Activated naive CD4-positive, alpha-beta T cell treated with anti-CD3 and anti-CD28 coated beads for 36 hours (primary cell): Measurements from ENCODE around the gene LAMA3. TPM values are rescaled to one million over a fixed set of nuclear protein-coding genes. Genes with fewer than 3 reads are reported as not detected.

Experiments used
- CTCF ChIA-PET: fragments of 350-600 bp; sonication (Branson Sonifier 250); formaldehyde crosslinking; loops from one replicate; lab custom pipeline; 2021; ENCODE audit warnings: antibody characterized with exemption; lab: Charles Lee
- DNase-seq: peaks from one replicate; pipeline ENCODE4 v3.0.0-alpha.2; 2020
- H3K27ac Mint-ChIP-seq: one replicate; pipeline ENCODE4 v1.8.0; 2021; ENCODE audit warnings: mild to moderate bottlenecking, mixed read lengths
- H3K27me3 Mint-ChIP-seq: one replicate; pipeline ENCODE4 v1.8.0; 2021; ENCODE audit warnings: low read depth, mixed read lengths
- H3K36me3 Mint-ChIP-seq: one replicate; pipeline ENCODE4 v1.8.0; 2021; ENCODE audit warnings: low read depth, mixed read lengths
- H3K4me1 Mint-ChIP-seq: one replicate; pipeline ENCODE4 v1.8.0; 2021; ENCODE audit warnings: low read depth, mixed read lengths
- H3K4me3 Mint-ChIP-seq: one replicate; pipeline ENCODE4 v1.8.0; 2021; ENCODE audit warnings: mild to moderate bottlenecking, moderate library complexity, mixed read lengths
- H3K9me3 Mint-ChIP-seq: one replicate; pipeline ENCODE4 v1.8.0; 2021; ENCODE audit warnings: mixed read lengths
- intact Hi-C: fragments of 100-400 bp; cut with micrococcal nuclease; formaldehyde crosslinking; loops from one replicate; pipeline ENCODE4 v1.15.1; 2023
- total RNA-seq, 2 experiments: library from RNA; stranded (reverse); gene quantifications; one replicate each; pipeline ENCODE4 v1.2.3, GENCODE V29; 2021

LAMA3 gene
- total RNA-seq, 2 experiments from 2014 or later = 0.05 to 0.10 TPM

GRCh38 chr18:23835506-23835905 lies 146.3 kb downstream of the LAMA3 start:
- CTCF ChIA-PET = interaction anchor here (1.0 kb wide), 1 partner anchor 83 kb away, joined by 3 read pairs; no protein-coding TSS in a partner anchor
- no peaks in the 10 kb centered on the region for H3K36me3 Mint-ChIP-seq
- no peaks in the 10 kb centered on the region for H3K9me3 Mint-ChIP-seq
- intact Hi-C loops = no loop called here
- H3K4me3 Mint-ChIP-seq = no peak overlapping the region
- DNase-seq = no peak
- H3K27me3 Mint-ChIP-seq = no peaks in the 10 kb centered on the region
- H3K27ac Mint-ChIP-seq = no peak overlapping the region
- H3K4me1 Mint-ChIP-seq = peaks cover 9% of the 10 kb centered on the region

- Mint-ChIP-seq H3K4me3 (no peak overlapping the region), H3K36me3 (no peaks in the 10 kb centered on the region), H3K9me3 (no peaks in the 10 kb centered on the region), H3K4me1 (peaks cover 9% of the 10 kb centered on the region), H3K27me3 (no peaks in the 10 kb centered on the region), H3K27ac (no peak overlapping the region)
- CTCF ChIA-PET = interaction anchor here (1.0 to 2.1 kb wide), 4 partner anchors 8 to 281 kb away, joined by 3 to 13 read pairs (median 5); no protein-coding TSS in a partner anchor
- DNase-seq = peak; percentile 22
- intact Hi-C loops = no loop called here
Measured at GRCh38 chr18:23837591-23837990, 148.3 kb downstream of the LAMA3 start.

GRCh38 chr18:23838233-23838632 lies 149.0 kb downstream of the LAMA3 start:
- H3K9me3 Mint-ChIP-seq = no peaks in the 10 kb centered on the region
- CTCF ChIA-PET = interaction anchor here (0.6 to 2.1 kb wide), 8 partner anchors 8 to 433 kb away, joined by 3 to 13 read pairs (median 3); no protein-coding TSS in a partner anchor
- intact Hi-C loops = loop anchor here (1.0 kb wide), 1 partner anchor 10 kb away; no protein-coding TSS in a partner anchor
- H3K4me3 Mint-ChIP-seq = no peak overlapping the region
- DNase-seq = no peak
- H3K27me3 Mint-ChIP-seq = no peaks in the 10 kb centered on the region
- peaks cover 9% of the 10 kb centered on the region for H3K4me1 Mint-ChIP-seq
- no peak overlapping the region for H3K27ac Mint-ChIP-seq
- H3K36me3 Mint-ChIP-seq = no peaks in the 10 kb centered on the region

- H3K9me3 Mint-ChIP-seq = no peaks in the 10 kb centered on the region
- H3K27me3 Mint-ChIP-seq = no peaks in the 10 kb centered on the region
- CTCF ChIA-PET = interaction anchor here (0.8 to 1.8 kb wide), 4 partner anchors 9 to 277 kb away, joined by 3 to 7 read pairs (median 3); no protein-coding TSS in a partner anchor
- H3K27ac Mint-ChIP-seq = no peak overlapping the region
- intact Hi-C loops = loop anchor here (1.0 kb wide), 1 partner anchor 11 kb away; no protein-coding TSS in a partner anchor
- DNase-seq = peak; percentile 39
- peaks cover 9% of the 10 kb centered on the region for H3K4me1 Mint-ChIP-seq
- no peak overlapping the region for H3K4me3 Mint-ChIP-seq
- H3K36me3 Mint-ChIP-seq = no peaks in the 10 kb centered on the region
Measured at GRCh38 chr18:23838801-23839366, 149.6 kb downstream of the LAMA3 start.

GRCh38 chr18:23842305-23842704 lies 153.1 kb downstream of the LAMA3 start:
- no peak for DNase-seq
- Mint-ChIP-seq H3K4me1 (peaks cover 9% of the 10 kb centered on the region), H3K27me3 (no peaks in the 10 kb centered on the region), H3K27ac (no peak overlapping the region), H3K9me3 (no peaks in the 10 kb centered on the region), H3K4me3 (no peak overlapping the region), H3K36me3 (no peaks in the 10 kb centered on the region)
- intact Hi-C loops = no loop called here
- CTCF ChIA-PET = no interaction called here

- intact Hi-C loops = no loop called here
- Mint-ChIP-seq H3K36me3 (no peaks in the 10 kb centered on the region), H3K9me3 (no peaks in the 10 kb centered on the region), H3K4me1 (no peaks in the 10 kb centered on the region), H3K27ac (no peak overlapping the region), H3K4me3 (no peak overlapping the region), H3K27me3 (no peaks in the 10 kb centered on the region)
- DNase-seq = no peak
- CTCF ChIA-PET = interaction anchor here (0.5 to 1.0 kb wide), 2 partner anchors 73 to 205 kb away, joined by 3 read pairs; no protein-coding TSS in a partner anchor
Measured at GRCh38 chr18:23844991-23845680, 155.9 kb downstream of the LAMA3 start.

- Mint-ChIP-seq H3K4me3 (no peak overlapping the region), H3K36me3 (no peaks in the 10 kb centered on the region), H3K27ac (no peak overlapping the region), H3K4me1 (no peaks in the 10 kb centered on the region), H3K9me3 (no peaks in the 10 kb centered on the region), H3K27me3 (no peaks in the 10 kb centered on the region)
- DNase-seq = no peak
- CTCF ChIA-PET = interaction anchor here (1.0 kb wide), 1 partner anchor 72 kb away, joined by 3 read pairs; no protein-coding TSS in a partner anchor
- intact Hi-C loops = no loop called here
Measured at GRCh38 chr18:23845988-23846630, 156.9 kb downstream of the LAMA3 start.

GRCh38 chr18:23847321-23847986 lies 158.2 kb downstream of the LAMA3 start:
- Mint-ChIP-seq H3K4me3 (no peak overlapping the region), H3K27ac (no peak overlapping the region)

GRCh38 chr18:23849141-23849540 lies 159.9 kb downstream of the LAMA3 start:
- CTCF ChIA-PET = interaction anchor here (1.3 kb wide), 1 partner anchor 9 kb away, joined by 3 read pairs; no protein-coding TSS in a partner anchor
- intact Hi-C loops = no loop called here
- Mint-ChIP-seq H3K9me3 (no peaks in the 10 kb centered on the region), H3K4me3 (no peak overlapping the region), H3K36me3 (no peaks in the 10 kb centered on the region), H3K27me3 (no peaks in the 10 kb centered on the region), H3K27ac (no peak overlapping the region), H3K4me1 (peaks cover 7% of the 10 kb centered on the region)
- DNase-seq = no peak

More at GRCh38 chr18:23847321-23847986, 158.2 kb downstream of the LAMA3 start:
- Mint-ChIP-seq H3K4me1 (peaks cover 2% of the 10 kb centered on the region), H3K9me3 (no peaks in the 10 kb centered on the region), H3K36me3 (no peaks in the 10 kb centered on the region), H3K27me3 (no peaks in the 10 kb centered on the region)
- intact Hi-C loops = no loop called here
- CTCF ChIA-PET = no interaction called here
- no peak for DNase-seq

GRCh38 chr18:23850215-23850614 lies 161.0 kb downstream of the LAMA3 start:
- no peak overlapping the region for H3K27ac Mint-ChIP-seq
- H3K9me3 Mint-ChIP-seq = no peaks in the 10 kb centered on the region
- no peak overlapping the region for H3K4me3 Mint-ChIP-seq
- H3K36me3 Mint-ChIP-seq = no peaks in the 10 kb centered on the region
- intact Hi-C loops = no loop called here
- CTCF ChIA-PET = interaction anchor here (0.6 to 1.3 kb wide), 2 partner anchors 10 kb away, joined by 3 read pairs; no protein-coding TSS in a partner anchor
- no peak for DNase-seq
- no peaks in the 10 kb centered on the region for H3K27me3 Mint-ChIP-seq
- H3K4me1 Mint-ChIP-seq = peaks cover 7% of the 10 kb centered on the region

- Mint-ChIP-seq H3K4me3 (no peak overlapping the region), H3K9me3 (no peaks in the 10 kb centered on the region), H3K27ac (no peak overlapping the region), H3K27me3 (no peaks in the 10 kb centered on the region), H3K4me1 (peaks cover 7% of the 10 kb centered on the region), H3K36me3 (no peaks in the 10 kb centered on the region)
- CTCF ChIA-PET = no interaction called here
- no peak for DNase-seq
- intact Hi-C loops = no loop called here
Measured at GRCh38 chr18:23851470-23852002, 162.3 kb downstream of the LAMA3 start.
